ENCODE measurements around the gene JCAD. TPM values are rescaled to one million over a fixed set of nuclear protein-coding genes. Genes with fewer than 3 reads are reported as not detected.

JCAD gene
- polyA plus RNA-seq, result 1.5 and 2.3 TPM in 2 replicates
- 8.5 and 8.7 TPM in 2 replicates for polyA minus RNA-seq

GRCh38 chr10:30059209-30060107 lies at the start of gene JCAD:
Gene JCAD, minus strand, starts transcription at chr10:30059586. Its CDS starts 11,774 bp downstream, at chr10:30047812.
- H3F3A ChIP-seq (ENCODE audit: insufficient read depth, low read length, poor library complexity, severe bottlenecking), result no peaks in the 10 kb centered on the region
- H4K20me1 ChIP-seq (ENCODE audit: insufficient read depth), result no peaks in the 10 kb centered on the region
- peak within 1 kb of the TSS; percentile 58 for H3K9ac ChIP-seq (ENCODE audit: low read length)
- H3K9me2 ChIP-seq (ENCODE audit: insufficient read depth, low read length), result no peaks in the 10 kb centered on the region
- no peak within 1 kb of the TSS for H2AFZ ChIP-seq (ENCODE audit: low read depth, low read length)
- peak within 1 kb of the TSS; percentile 30 for H3K4me2 ChIP-seq (ENCODE audit: low read length)
- H3K4me3 ChIP-seq (ENCODE audit: low read length), result peak within 1 kb of the TSS; percentile 69
- no peaks in the 10 kb centered on the region for H3K36me3 ChIP-seq (ENCODE audit: insufficient read depth, low read length)
- H3K27ac ChIP-seq (ENCODE audit: low read length), result no peak within 1 kb of the TSS
- no peaks in the 10 kb centered on the region for H3K79me2 ChIP-seq (replicated peaks; ENCODE audit: insufficient read depth, low read length)
- TF ChIP-seq REST (IDR thresholded peaks at IDR 0.05; ENCODE audit: borderline replicate concordance) (no peak), TAF1 (IDR thresholded peaks at IDR 0.05; ENCODE audit: low read depth) (no peak), MXI1 (conservative IDR thresholded peaks at IDR 0.05; ENCODE audit: poor library complexity, severe bottlenecking) (peak; percentile 26), EP300 (conservative IDR thresholded peaks at IDR 0.05; ENCODE audit: poor library complexity, severe bottlenecking) (no peak), SMC3 (conservative IDR thresholded peaks at IDR 0.05; ENCODE audit: poor library complexity) (peak; percentile 28)
- H3K27me3 ChIP-seq (ENCODE audit: insufficient read depth, low read depth, low read length), result peaks cover 24% of the 10 kb centered on the region
- H3K9me3 ChIP-seq (ENCODE audit: low read length), result no peaks in the 10 kb centered on the region

GRCh38 chr10:30106987-30107386 lies 47.6 kb upstream of the JCAD start:
- Histone ChIP-seq H4K20me1 (ENCODE audit: insufficient read depth) (no peaks in the 10 kb centered on the region), H3K4me3 (ENCODE audit: low read length) (no peak overlapping the region), H3K27me3 (ENCODE audit: insufficient read depth, low read depth, low read length) (no peaks in the 10 kb centered on the region), H3K27ac (ENCODE audit: low read length) (no peak overlapping the region), H3K79me2 (replicated peaks; ENCODE audit: insufficient read depth, low read length) (no peaks in the 10 kb centered on the region), H3K4me2 (ENCODE audit: low read length) (no peak overlapping the region), H3K9ac (ENCODE audit: low read length) (no peak overlapping the region), H3K9me3 (ENCODE audit: low read length) (no peaks in the 10 kb centered on the region), H3F3A (ENCODE audit: insufficient read depth, low read length, poor library complexity, severe bottlenecking) (no peaks in the 10 kb centered on the region), H2AFZ (ENCODE audit: low read depth, low read length) (no peak overlapping the region), H3K9me2 (ENCODE audit: insufficient read depth, low read length) (no peaks in the 10 kb centered on the region), H3K36me3 (ENCODE audit: insufficient read depth, low read length) (no peaks in the 10 kb centered on the region)
- TF ChIP-seq MXI1 (conservative IDR thresholded peaks at IDR 0.05; ENCODE audit: poor library complexity, severe bottlenecking) (no peak), REST (IDR thresholded peaks at IDR 0.05; ENCODE audit: borderline replicate concordance) (no peak), RAD21 (conservative IDR thresholded peaks at IDR 0.05) (no peak)
